Adipose tissue (tissue), 3 donors: ENCODE results near the gene ASB11. TPM values are rescaled to one million over a fixed set of nuclear protein-coding genes. Genes with fewer than 3 reads are reported as not detected.
"Not testable (repeated sequence)": the region's sequence is repeated elsewhere in the genome, so short reads cannot be mapped to it uniquely, and the experiment has no call there.

Experiments used
- H3K27ac ChIP-seq: one replicate; pipeline ENCODE4 v1.5.1; 2013; ENCODE audit warnings: low read depth, low read length
- WGBS, 3 donors: extraction: QIAGEN DNeasy Blood & Tissue Kit; methylation state at CpG; one replicate each; pipeline ENCODE4 v1.1.7; 2013; 5-methylcytosine and 5-hydroxymethylcytosine counted together
- polyA plus RNA-seq, 3 donors: library from polyadenylated mRNA; stranded (reverse); fragments of 200-250 nt; gene quantifications; one replicate each; pipeline ENCODE4 v1.2.3, GENCODE V29; 2013
- donor health status: healthy with polysubstance abuse.
- donor health status: Bipolar disorder and iron deficiency.
- donor health status: healthy.

Gene ASB11
- polyA plus RNA-seq, 3 donors: 0.05 to 0.28 TPM; not detected in 1

GRCh38 chrX:15319075-15319474, 3.6 kb upstream of the ASB11 start:
- WGBS, 3 donors: 80 to 97% (median 96%) methylated on average over 4 of the region's 4 CpGs
- H3K27ac ChIP-seq: no peak overlapping the region

GRCh38 chrX:15314472-15314871, 968 bp downstream of the ASB11 start:
- 50 to 53% (median 52%) methylated on average over 2 of the region's 2 CpGs for WGBS, 3 donors
- no peak overlapping the region for H3K27ac ChIP-seq

- 74 to 86% (median 76%) methylated on average over 3 of the region's 3 CpGs for WGBS, 3 donors
- no peak overlapping the region for H3K27ac ChIP-seq
These were observed 4.3 kb downstream of the ASB11 start for GRCh38 chrX:15311119-15311518.

GRCh38 chrX:15310117-15310516, 5.3 kb downstream of the ASB11 start:
- no peak overlapping the region for H3K27ac ChIP-seq
- WGBS, 3 donors: 7 to 44% (median 21%) methylated on average over 3 of the region's 3 CpGs

GRCh38 chrX:15305899-15306298, 9.5 kb downstream of the ASB11 start:
- 65 to 94% (median 90%) methylated on average over 3 of the region's 3 CpGs for WGBS, 3 donors
- not testable (repeated sequence) for H3K27ac ChIP-seq

- H3K27ac ChIP-seq: no peak overlapping the region
These were observed 13.5 kb downstream of the ASB11 start for GRCh38 chrX:15301924-15302323.

GRCh38 chrX:15299941-15300851, 15.2 kb downstream of the ASB11 start:
- WGBS, 3 donors: 22 to 60% (median 58%) methylated on average over 4 of the region's 4 CpGs
- H3K27ac ChIP-seq: no peak overlapping the region

More at GRCh38 chrX:15301924-15302323, 13.5 kb downstream of the ASB11 start:
- 38 to 47% (median 40%) methylated on average over 4 of the region's 4 CpGs for WGBS, 3 donors

GRCh38 chrX:15298780-15299179, 16.7 kb downstream of the ASB11 start:
- H3K27ac ChIP-seq: no peak overlapping the region
- WGBS, 3 donors: 67 to 84% (median 82%) methylated on average over 3 of the region's 3 CpGs

GRCh38 chrX:15298201-15298600, 17.2 kb downstream of the ASB11 start:
- WGBS, 3 donors: 31 to 78% (median 41%) methylated on average over 2 of the region's 2 CpGs
- no peak overlapping the region for H3K27ac ChIP-seq

- no peak overlapping the region for H3K27ac ChIP-seq
- 79 to 96% (median 92%) methylated on average over 2 of the region's 2 CpGs for WGBS, 3 donors
These were observed 22.0 kb downstream of the ASB11 start for GRCh38 chrX:15293451-15293850.

GRCh38 chrX:15292861-15293260, 22.6 kb downstream of the ASB11 start:
- no peak overlapping the region for H3K27ac ChIP-seq
- WGBS, 3 donors: 83 to 90% (median 88%) methylated on average over 3 of the region's 3 CpGs

- 27 to 60% (median 39%) methylated on average over 1 of the region's 1 CpG for WGBS, 3 donors
- no peak overlapping the region for H3K27ac ChIP-seq
These were observed 37.8 kb downstream of the ASB11 start for GRCh38 chrX:15277604-15278003.

- WGBS, 3 donors: 89 to 97% (median 92%) methylated on average over 2 of the region's 2 CpGs
- H3K27ac ChIP-seq: no peak overlapping the region
These were observed 40.5 kb downstream of the ASB11 start for GRCh38 chrX:15274946-15275345.

GRCh38 chrX:15273275-15273674, 42.2 kb downstream of the ASB11 start:
- H3K27ac ChIP-seq: not testable (repeated sequence)
- WGBS, 3 donors: 88 to 96% (median 96%) methylated on average over 10 of the region's 10 CpGs

GRCh38 chrX:15271757-15272156, 43.7 kb downstream of the ASB11 start:
- 59 to 92% (median 91%) methylated on average over 1 of the region's 1 CpG for WGBS, 3 donors
- no peak overlapping the region for H3K27ac ChIP-seq

GRCh38 chrX:15269618-15270521, 45.6 kb downstream of the ASB11 start, which contains the start of gene ASB9:
TSS of gene ASB9 (minus strand) at chrX:15270083. CDS start at chrX:15269874, 209 bp downstream.
- WGBS, 3 donors: 6 to 36% (median 19%) methylated on average over 15 of the region's 15 CpGs
- no peak within 1 kb of the TSS for H3K27ac ChIP-seq

- no peak overlapping the region for H3K27ac ChIP-seq
- WGBS, 3 donors: 53 to 90% (median 85%) methylated on average over 1 of the region's 1 CpG
These were observed 46.3 kb downstream of the ASB11 start for GRCh38 chrX:15269120-15269519.

GRCh38 chrX:15254852-15255251, 60.6 kb downstream of the ASB11 start:
- no peak overlapping the region for H3K27ac ChIP-seq

GRCh38 chrX:15245896-15246295, 69.5 kb downstream of the ASB11 start:
- H3K27ac ChIP-seq: no peak overlapping the region
- 39 to 68% (median 62%) methylated on average over 4 of the region's 4 CpGs for WGBS, 3 donors
